PC-3 (cell line): ENCODE data around the gene YPEL1. TPM values are rescaled to one million over a fixed set of nuclear protein-coding genes. Genes with fewer than 3 reads are reported as not detected.

Source experiments
- ATAC-seq: fragments of 200-7000 bp; cut with Tn5 transposase; 2 replicates; pipeline ENCODE4 v1.9.1; 2020; ENCODE audit warnings: mild to moderate bottlenecking, moderate library complexity
- BruUV-seq: library from RNA; stranded (reverse); fragments of 400-500 nt; replicated peaks from 2 replicates; lab custom pipeline; 2021; lab: Mats Ljungman, UMichigan
- CTCF ChIA-PET: fragments of 300-600 bp; sonication (Branson Sonifier 250); formaldehyde crosslinking; loops from one replicate; lab custom pipeline; 2022; ENCODE audit warnings: antibody characterized with exemption; lab: Charles Lee
- POLR2A ChIA-PET: fragments of 300-600 bp; sonication (Branson Sonifier 250); formaldehyde crosslinking; loops from one replicate; lab custom pipeline; 2022; ENCODE audit warnings: antibody characterized with exemption; ENCODE audit not compliant: unreplicated experiment; lab: Charles Lee
- DNase-seq: peaks from one replicate; pipeline ENCODE4 v3.0.0-alpha.2; 2015
- H2AFZ ChIP-seq: fragments of 300-600 bp; sonication (generic); 2 replicates; pipeline ENCODE4 v1.6.0; 2016; ENCODE audit warnings: antibody characterized with exemption, low read length
- H3F3A ChIP-seq: fragments of 300-600 bp; sonication (generic); one replicate; pipeline ENCODE4 v1.6.0; 2017; ENCODE audit warnings: antibody characterized with exemption, low read length, control low read depth, mild to moderate bottlenecking; ENCODE audit not compliant: unreplicated experiment
- H3K27ac ChIP-seq: fragments of 300-600 bp; sonication (generic); 2 replicates; pipeline ENCODE4 v1.5.1; 2016; ENCODE audit warnings: mild to moderate bottlenecking, low read length
- H3K27me3 ChIP-seq: fragments of 300-600 bp; sonication (generic); 2 replicates; pipeline ENCODE4 v1.6.1; 2016; ENCODE audit warnings: low read length, mixed read lengths
- H3K36me3 ChIP-seq: fragments of 300-600 bp; sonication (generic); 2 replicates; pipeline ENCODE4 v1.6.1; 2016; ENCODE audit warnings: low read depth, mixed run types, low read length, mixed read lengths
- H3K4me1 ChIP-seq: fragments of 300-600 bp; sonication (generic); 2 replicates; pipeline ENCODE4 v1.5.1; 2016; ENCODE audit warnings: low read length; ENCODE audit not compliant: insufficient read depth
- H3K4me2 ChIP-seq: fragments of 300-600 bp; sonication (generic); 2 replicates; pipeline ENCODE4 v1.6.0; 2016; ENCODE audit warnings: low read length
- H3K4me3 ChIP-seq: fragments of 300-600 bp; sonication (generic); 2 replicates; pipeline ENCODE4 v1.5.1; 2016; ENCODE audit warnings: mild to moderate bottlenecking, low read length, mixed read lengths
- H3K79me2 ChIP-seq: fragments of 300-600 bp; sonication (generic); 2 replicates; pipeline ENCODE4 v1.6.1; 2017; ENCODE audit warnings: low read length, mixed read lengths
- H3K9ac ChIP-seq: fragments of 300-600 bp; sonication (generic); 2 replicates; pipeline ENCODE4 v1.6.0; 2016; ENCODE audit warnings: mild to moderate bottlenecking, low read length
- H3K9me2 ChIP-seq: fragments of 300-600 bp; sonication (generic); replicated peaks from 2 replicates; pipeline ENCODE4 v1.6.1; 2016; ENCODE audit warnings: mixed run types, low read length, mixed read lengths
- H3K9me3 ChIP-seq: fragments of 300-600 bp; sonication (generic); 2 replicates; pipeline ENCODE4 v1.6.1; 2016; ENCODE audit warnings: low read length, mixed read lengths
- H4K20me1 ChIP-seq: fragments of 300-600 bp; sonication (generic); 2 replicates; pipeline ENCODE4 v1.6.1; 2016; ENCODE audit warnings: low read length, mixed read lengths
- EZH2 ChIP-seq: fragments of 300-600 bp; sonication (generic); IDR thresholded peaks from one replicate; pipeline ENCODE4 v1.6.1; 2017; ENCODE audit warnings: antibody characterized with exemption, mild to moderate bottlenecking, low read length; ENCODE audit not compliant: unreplicated experiment
- EZH2phosphoT487 ChIP-seq: fragments of 300-600 bp; sonication (generic); IDR thresholded peaks from 2 replicates; pipeline ENCODE4 v1.6.1; 2018; ENCODE audit warnings: mild to moderate bottlenecking, antibody characterized with exemption, low read length, borderline replicate concordance
- intact Hi-C: fragments of 100-400 bp; cut with micrococcal nuclease; formaldehyde crosslinking; loops from 2 replicates; pipeline ENCODE4 v1.9.0; 2023
- total RNA-seq: library from RNA; depleted of rRNA; stranded (reverse); fragments of >200 nt; gene quantifications from 2 replicates; pipeline ENCODE4 v1.2.3, GENCODE V29; 2014
- TF ChIP-seq, protein P1 (sequence below): fragments of 300-600 bp; sonication (generic); conservative IDR thresholded peaks from 2 replicates; pipeline ENCODE4 v1.5.1; 2017; ENCODE audit warnings: antibody characterized with exemption, low read depth, mild to moderate bottlenecking, low read length

YPEL1 gene
- total RNA-seq, 1 experiment from 2014 or later = 3.2 TPM

DNA sequence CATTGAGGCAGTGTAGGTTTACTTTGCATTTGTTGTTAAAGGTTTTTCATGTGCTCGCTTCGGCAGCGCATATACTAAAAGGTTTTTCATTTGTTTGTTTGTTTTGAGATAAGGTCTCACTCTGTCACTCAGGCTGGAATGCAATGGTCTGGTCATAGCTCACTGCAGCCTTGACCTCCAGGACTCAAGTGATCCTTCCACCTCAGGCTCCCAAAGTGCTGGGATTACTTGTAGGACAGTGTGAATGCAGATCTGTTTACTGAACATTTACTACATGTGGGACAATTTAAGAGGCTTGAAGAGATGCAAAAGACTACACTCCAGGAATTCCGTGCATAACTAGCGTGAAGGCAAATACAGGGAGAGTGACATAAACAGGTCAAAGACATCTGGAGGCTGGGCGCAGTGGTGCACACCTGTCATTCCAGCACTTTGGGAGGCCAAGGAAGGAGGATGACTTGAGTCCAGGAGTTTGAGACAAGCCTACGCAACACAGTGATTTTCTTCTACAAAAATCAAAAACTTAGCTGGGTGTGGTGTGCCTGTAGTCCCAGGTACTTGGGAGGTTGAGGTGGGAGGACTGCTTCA lies 34.1 kb downstream of the YPEL1 start:
- no peak overlapping the region for H3K9ac ChIP-seq
- no peak overlapping the region for H2AFZ ChIP-seq
- POLR2A ChIA-PET = no interaction called here
- H3K27ac ChIP-seq = no peak overlapping the region
- H3K27me3 ChIP-seq = no peaks in the 10 kb centered on the region
- H4K20me1 ChIP-seq = no peaks in the 10 kb centered on the region
- no peak overlapping the region for H3K4me3 ChIP-seq
- H3K4me2 ChIP-seq = no peak overlapping the region
- intact Hi-C loops = no loop called here
- TF ChIP-seq EZH2phosphoT487 (no peak), EZH2 (no peak)
- TF ChIP-seq, protein P1, sequence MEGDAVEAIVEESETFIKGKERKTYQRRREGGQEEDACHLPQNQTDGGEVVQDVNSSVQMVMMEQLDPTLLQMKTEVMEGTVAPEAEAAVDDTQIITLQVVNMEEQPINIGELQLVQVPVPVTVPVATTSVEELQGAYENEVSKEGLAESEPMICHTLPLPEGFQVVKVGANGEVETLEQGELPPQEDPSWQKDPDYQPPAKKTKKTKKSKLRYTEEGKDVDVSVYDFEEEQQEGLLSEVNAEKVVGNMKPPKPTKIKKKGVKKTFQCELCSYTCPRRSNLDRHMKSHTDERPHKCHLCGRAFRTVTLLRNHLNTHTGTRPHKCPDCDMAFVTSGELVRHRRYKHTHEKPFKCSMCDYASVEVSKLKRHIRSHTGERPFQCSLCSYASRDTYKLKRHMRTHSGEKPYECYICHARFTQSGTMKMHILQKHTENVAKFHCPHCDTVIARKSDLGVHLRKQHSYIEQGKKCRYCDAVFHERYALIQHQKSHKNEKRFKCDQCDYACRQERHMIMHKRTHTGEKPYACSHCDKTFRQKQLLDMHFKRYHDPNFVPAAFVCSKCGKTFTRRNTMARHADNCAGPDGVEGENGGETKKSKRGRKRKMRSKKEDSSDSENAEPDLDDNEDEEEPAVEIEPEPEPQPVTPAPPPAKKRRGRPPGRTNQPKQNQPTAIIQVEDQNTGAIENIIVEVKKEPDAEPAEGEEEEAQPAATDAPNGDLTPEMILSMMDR = no peak
- H3K4me1 ChIP-seq = no peaks in the 10 kb centered on the region
- H3K9me3 ChIP-seq = no peaks in the 10 kb centered on the region
- CTCF ChIA-PET = no interaction called here
- no peaks in the 10 kb centered on the region for H3F3A ChIP-seq
- H3K36me3 ChIP-seq = no peaks in the 10 kb centered on the region
- BruUV-seq = no TSS peak
- no peak for DNase-seq
- no peak for ATAC-seq
- H3K79me2 ChIP-seq = no peaks in the 10 kb centered on the region
- no peaks in the 10 kb centered on the region for H3K9me2 ChIP-seq

DNA sequence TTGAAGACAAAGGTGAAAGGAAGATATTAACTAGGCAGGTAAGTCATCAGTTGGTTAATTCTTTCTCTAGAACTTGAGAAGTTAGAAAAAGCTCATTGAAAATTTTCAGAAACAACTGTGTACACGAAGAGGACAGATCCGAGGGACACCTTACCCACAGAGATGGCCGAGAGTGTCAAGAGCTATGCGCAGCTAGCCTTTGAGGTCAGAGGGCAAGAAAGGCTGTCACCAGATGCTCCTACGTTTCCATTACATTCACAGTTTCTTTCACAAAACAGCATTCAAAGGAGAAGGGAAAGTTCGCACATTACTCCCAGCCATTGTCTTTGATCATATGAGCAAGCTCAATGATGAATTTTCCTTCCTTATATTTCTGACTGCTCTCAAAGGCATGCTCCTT lies 34.8 kb downstream of the YPEL1 start:
- intact Hi-C loops = no loop called here
- Histone ChIP-seq H3K9me3 (no peaks in the 10 kb centered on the region), H3K36me3 (no peaks in the 10 kb centered on the region), H3K9ac (no peak overlapping the region), H3F3A (no peaks in the 10 kb centered on the region), H3K9me2 (no peaks in the 10 kb centered on the region), H3K4me1 (no peaks in the 10 kb centered on the region), H3K79me2 (no peaks in the 10 kb centered on the region), H3K4me3 (no peak overlapping the region), H3K27ac (no peak overlapping the region), H3K27me3 (no peaks in the 10 kb centered on the region), H3K4me2 (no peak overlapping the region), H2AFZ (no peak overlapping the region), H4K20me1 (no peaks in the 10 kb centered on the region)
- DNase-seq (no peak), ATAC-seq (no peak)
- CTCF ChIA-PET = no interaction called here
- POLR2A ChIA-PET = no interaction called here
- no peak for TF ChIP-seq EZH2phosphoT487
- TF ChIP-seq, protein P1 = no peak
- no TSS peak for BruUV-seq

DNA sequence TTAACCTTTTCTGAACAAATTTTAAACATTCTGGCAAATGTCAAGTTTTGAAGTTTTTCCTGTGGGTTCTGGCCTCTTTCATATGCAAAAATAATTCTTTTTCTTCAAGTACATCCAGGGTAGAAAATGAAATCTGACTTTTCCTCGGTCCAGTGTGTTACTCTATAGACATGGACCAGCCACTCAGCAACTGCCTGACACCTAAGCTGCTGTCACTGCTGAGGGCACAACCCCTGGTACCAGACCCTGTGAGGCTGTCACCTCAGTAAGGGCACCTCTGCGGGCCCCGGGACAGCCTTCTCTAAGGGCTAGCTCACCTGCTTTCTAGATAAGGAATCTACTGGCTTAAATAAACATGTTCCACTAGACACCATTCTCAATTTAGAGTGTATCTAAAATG lies 36.0 kb downstream of the YPEL1 start:
- Histone ChIP-seq H3K9me3 (no peaks in the 10 kb centered on the region), H3K27me3 (no peaks in the 10 kb centered on the region), H3K9me2 (no peaks in the 10 kb centered on the region), H3K79me2 (no peaks in the 10 kb centered on the region), H3K27ac (no peak overlapping the region), H3K36me3 (no peaks in the 10 kb centered on the region), H3K4me3 (no peak overlapping the region), H2AFZ (no peak overlapping the region), H3K4me2 (no peak overlapping the region), H3K4me1 (no peaks in the 10 kb centered on the region), H4K20me1 (no peaks in the 10 kb centered on the region), H3F3A (no peaks in the 10 kb centered on the region), H3K9ac (no peak overlapping the region)
- CTCF ChIA-PET = no interaction called here
- TF ChIP-seq EZH2 (no peak), EZH2phosphoT487 (no peak)
- TF ChIP-seq, protein P1 = no peak
- intact Hi-C loops = no loop called here
- POLR2A ChIA-PET = no interaction called here
- ATAC-seq (no peak), DNase-seq (no peak)
- no TSS peak for BruUV-seq
